Esophagus squamous epithelium (tissue), 5 donors: ENCODE results near the gene HECTD4. TPM values are rescaled to one million over a fixed set of nuclear protein-coding genes. Genes with fewer than 3 reads are reported as not detected.

Experiments used
- DNase-seq: peaks from one replicate; lab custom pipeline; 2025; lab: John Stamatoyannopoulos, UW
- H3K27ac ChIP-seq, 4 donors: fragments of 200-600 bp; sonication (generic); one replicate each; pipeline ENCODE4 v1.5.1; 2016 to 2019; ENCODE audit warnings: mild to moderate bottlenecking in 1 of 4
- H3K27me3 ChIP-seq, 4 donors: fragments of 200-600 bp; sonication (generic); 1 replicate in 3 of 4; 2 replicates in 1 of 4; pipeline versions ENCODE4 v1.5.1 to v1.6.0; 2017 to 2021; ENCODE audit warnings: antibody characterized with exemption in 1 of 4
- H3K36me3 ChIP-seq, 3 donors: fragments of 200-600 bp; sonication (generic); one replicate each; pipeline ENCODE4 v1.5.1; 2016 to 2019
- H3K4me1 ChIP-seq, 3 donors: fragments of 200-600 bp; sonication (generic); one replicate each; pipeline ENCODE4 v1.5.1; 2017 to 2019
- H3K4me3 ChIP-seq, 4 donors: fragments of 200-600 bp; sonication (generic); 1 replicate in 3 of 4; 2 replicates in 1 of 4; pipeline ENCODE4 v1.5.1; 2016 to 2019; ENCODE audit warnings: mild to moderate bottlenecking in 2 of 4, moderate library complexity in 1 of 4
- H3K9me3 ChIP-seq, 3 donors: fragments of 200-600 bp; sonication (generic); one replicate each; pipeline ENCODE4 v1.5.1; 2016 to 2019
- POLR2A ChIP-seq, 4 donors: fragments of 450-650 bp; IDR thresholded peaks; one replicate each; pipeline ENCODE4 v1.6.1; 2017; ENCODE audit warnings: antibody characterized with exemption in 4 of 4, mild to moderate bottlenecking in 4 of 4, moderate library complexity in 3 of 4
- WGBS, 2 donors: methylation state at CpG; one replicate each; pipeline ENCODE4 v1.1.5; 2018; 5-methylcytosine and 5-hydroxymethylcytosine counted together
- intact Hi-C: fragments of 100-400 bp; cut with DNase I; formaldehyde crosslinking; loops from one replicate; pipeline ENCODE4 v1.15.0; 2022
- total RNA-seq, 4 donors: library from RNA; depleted of rRNA; stranded (reverse); fragments of >200 nt; gene quantifications; one replicate each; pipeline ENCODE4 v1.1.0, GENCODE V29; 2016
- TF ChIP-seq, protein P1 (sequence below), 6 experiments: fragments of 450-650 bp in 4 of 6; fragments of 200-600 bp in 2 of 6; sonication (generic) in 2 of 6; IDR thresholded peaks; one replicate each; pipeline ENCODE4 v1.5.1; 2016 to 2019; ENCODE audit warnings: antibody characterized with exemption in 6 of 6, mild to moderate bottlenecking in 4 of 6, moderate library complexity in 4 of 6
- donor health status: DM: yes; HTN: yes; CAD: no.

Gene HECTD4
- total RNA-seq, 4 donors from 2014 or later = 15.4 to 53.4 (median 33.4) TPM

DNA sequence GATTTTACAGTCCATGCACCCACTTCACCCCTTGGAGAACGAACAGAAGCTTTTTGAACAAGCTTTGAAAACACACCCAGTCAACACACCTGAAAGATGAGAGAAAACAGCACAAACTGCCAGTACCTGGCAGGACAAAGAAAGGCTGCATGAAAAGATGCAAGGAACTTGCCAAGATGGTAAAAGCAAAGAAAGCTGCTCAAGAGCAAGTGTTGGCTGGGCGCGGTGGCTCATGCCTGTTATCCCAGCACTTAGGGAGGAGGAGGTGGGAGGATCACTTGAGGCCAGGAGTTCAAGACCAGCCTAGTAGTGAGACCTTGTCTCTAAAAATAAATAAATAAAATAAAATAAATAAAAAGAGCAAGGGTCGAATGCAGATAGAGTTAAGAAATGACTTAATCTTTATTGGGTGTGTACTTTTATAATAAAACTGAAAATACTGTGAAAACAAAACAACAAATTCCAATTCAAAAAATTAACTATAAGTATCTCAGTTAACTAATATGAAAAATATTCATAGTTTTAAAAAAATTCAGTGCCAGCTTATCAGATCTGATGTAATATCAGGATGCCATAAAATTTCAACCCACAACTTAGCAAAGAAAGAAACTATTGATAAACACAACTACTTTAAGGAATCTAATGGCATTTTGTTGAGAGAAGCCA, 59.2 kb downstream of the HECTD4 start:
- intact Hi-C loops = no loop called here
- WGBS, 2 donors = 34 to 42% methylated on average over 4 of the region's 4 CpGs

GRCh38 chr12:112322441-112322840, 59.8 kb downstream of the HECTD4 start:
- H3K27me3 ChIP-seq = no peaks in the 10 kb centered on the region
- DNase-seq = no peak
- H3K36me3 ChIP-seq = peaks cover 0 to 16% (median 0%) of the 10 kb centered on the region in 3 donors
- no peaks in the 10 kb centered on the region for H3K9me3 ChIP-seq
- WGBS, 2 donors = 20 to 32% methylated on average over 2 of the region's 2 CpGs
- no peak overlapping the region for H3K4me3 ChIP-seq
- peak overlapping the region in 3 of 4 donors; percentile 4 to 52 (median 37) for H3K27ac ChIP-seq
- TF ChIP-seq POLR2A (IDR thresholded peaks at IDR 0.05) = no peak
- TF ChIP-seq, protein P1, sequence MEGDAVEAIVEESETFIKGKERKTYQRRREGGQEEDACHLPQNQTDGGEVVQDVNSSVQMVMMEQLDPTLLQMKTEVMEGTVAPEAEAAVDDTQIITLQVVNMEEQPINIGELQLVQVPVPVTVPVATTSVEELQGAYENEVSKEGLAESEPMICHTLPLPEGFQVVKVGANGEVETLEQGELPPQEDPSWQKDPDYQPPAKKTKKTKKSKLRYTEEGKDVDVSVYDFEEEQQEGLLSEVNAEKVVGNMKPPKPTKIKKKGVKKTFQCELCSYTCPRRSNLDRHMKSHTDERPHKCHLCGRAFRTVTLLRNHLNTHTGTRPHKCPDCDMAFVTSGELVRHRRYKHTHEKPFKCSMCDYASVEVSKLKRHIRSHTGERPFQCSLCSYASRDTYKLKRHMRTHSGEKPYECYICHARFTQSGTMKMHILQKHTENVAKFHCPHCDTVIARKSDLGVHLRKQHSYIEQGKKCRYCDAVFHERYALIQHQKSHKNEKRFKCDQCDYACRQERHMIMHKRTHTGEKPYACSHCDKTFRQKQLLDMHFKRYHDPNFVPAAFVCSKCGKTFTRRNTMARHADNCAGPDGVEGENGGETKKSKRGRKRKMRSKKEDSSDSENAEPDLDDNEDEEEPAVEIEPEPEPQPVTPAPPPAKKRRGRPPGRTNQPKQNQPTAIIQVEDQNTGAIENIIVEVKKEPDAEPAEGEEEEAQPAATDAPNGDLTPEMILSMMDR (IDR thresholded peaks at IDR 0.05) = no peak
- H3K4me1 ChIP-seq = peaks cover 0 to 37% (median 0%) of the 10 kb centered on the region in 3 donors
- intact Hi-C loops = no loop called here

More for the DNA sequence above, 59.2 kb downstream of the HECTD4 start:
- Histone ChIP-seq H3K4me3 (no peak overlapping the region), H3K4me1 (peaks cover 0 to 38% (median 0%) of the 10 kb centered on the region in 3 donors), H3K27me3 (no peaks in the 10 kb centered on the region), H3K9me3 (no peaks in the 10 kb centered on the region), H3K27ac (peak overlapping the region in 1 of 4 donors; percentile 37), H3K36me3 (peaks cover 0 to 16% (median 0%) of the 10 kb centered on the region in 3 donors)
- no peak for DNase-seq
- no peak for TF ChIP-seq POLR2A (IDR thresholded peaks at IDR 0.05)
- TF ChIP-seq, protein P1 (IDR thresholded peaks at IDR 0.05) = no peak

- no peak for DNase-seq
- Histone ChIP-seq H3K9me3 (no peaks in the 10 kb centered on the region), H3K27me3 (no peaks in the 10 kb centered on the region), H3K4me1 (peaks cover 0 to 37% (median 0%) of the 10 kb centered on the region in 3 donors), H3K36me3 (peaks cover 0 to 16% (median 0%) of the 10 kb centered on the region in 3 donors), H3K4me3 (no peak overlapping the region), H3K27ac (peak overlapping the region in 1 of 4 donors; percentile 5)
- intact Hi-C loops = no loop called here
- TF ChIP-seq, protein P1 (IDR thresholded peaks at IDR 0.05) = no peak
- no peak for TF ChIP-seq POLR2A (IDR thresholded peaks at IDR 0.05)
These were observed 61.0 kb downstream of the HECTD4 start for GRCh38 chr12:112321245-112321644.

DNA sequence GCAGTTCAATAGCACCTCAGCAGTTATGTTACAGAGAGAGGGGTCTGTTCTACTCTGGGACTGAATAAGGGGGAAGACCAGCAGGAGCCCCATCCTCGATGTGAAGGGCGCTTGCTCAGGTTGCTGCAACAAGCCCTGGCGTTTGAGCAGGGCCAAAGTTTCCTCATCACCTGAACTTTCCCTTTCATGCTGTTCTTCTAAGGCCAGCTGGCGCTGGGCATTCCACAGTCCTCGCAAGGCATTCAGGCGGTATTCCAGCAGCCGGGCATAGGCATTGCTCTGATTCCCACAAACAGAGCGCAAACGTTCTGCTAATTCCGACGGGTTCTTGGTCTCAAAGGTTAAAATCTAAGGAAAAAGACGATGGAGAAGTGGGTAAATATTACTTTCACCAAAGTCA, 62.8 kb downstream of the HECTD4 start:
- TF ChIP-seq, protein P1 (IDR thresholded peaks at IDR 0.05) = no peak
- TF ChIP-seq POLR2A (IDR thresholded peaks at IDR 0.05) = no peak
- Histone ChIP-seq H3K27ac (no peak overlapping the region), H3K27me3 (no peaks in the 10 kb centered on the region), H3K4me1 (peaks cover 0 to 32% (median 0%) of the 10 kb centered on the region in 3 donors), H3K4me3 (no peak overlapping the region), H3K9me3 (no peaks in the 10 kb centered on the region), H3K36me3 (peaks cover 0 to 31% (median 0%) of the 10 kb centered on the region in 3 donors)
- intact Hi-C loops = no loop called here
- WGBS, 2 donors = 94 to 97% methylated on average over 12 of the region's 12 CpGs
- no peak for DNase-seq

- Histone ChIP-seq H3K27ac (no peak overlapping the region), H3K4me1 (peaks cover 0 to 25% (median 0%) of the 10 kb centered on the region in 3 donors), H3K36me3 (peaks cover 0 to 50% (median 0%) of the 10 kb centered on the region in 3 donors), H3K9me3 (no peaks in the 10 kb centered on the region), H3K4me3 (no peak overlapping the region), H3K27me3 (no peaks in the 10 kb centered on the region)
- 65 to 72% methylated on average over 5 of the region's 6 CpGs for WGBS, 2 donors
- TF ChIP-seq, protein P1 (IDR thresholded peaks at IDR 0.05) = no peak
- TF ChIP-seq POLR2A (IDR thresholded peaks at IDR 0.05) = no peak
- intact Hi-C loops = no loop called here
- no peak for DNase-seq
These were observed 64.8 kb downstream of the HECTD4 start for GRCh38 chr12:112317481-112317880.
